ENCODE measurements around the gene MAP3K13. TPM values are rescaled to one million over a fixed set of nuclear protein-coding genes. Genes with fewer than 3 reads are reported as not detected.

The MAP3K13 gene
- total and polyA plus RNA-seq, 7 donors = 21.7 to 64.7 (median 26.0) TPM

- H3K4me3 ChIP-seq = no peak overlapping the region
- intact Hi-C loops (cut with DNase I) = no loop called here
- H3K36me3 ChIP-seq = no peaks in the 10 kb centered on the region
- WGBS, 2 donors = 27 to 77% methylated on average over 4 of the region's 4 CpGs
- H3K9me3 ChIP-seq = no peaks in the 10 kb centered on the region
- H3K27ac ChIP-seq = no peak overlapping the region
- DNase-seq = no peak
- H3K27me3 ChIP-seq = no peaks in the 10 kb centered on the region
- no peak for TF ChIP-seq EP300 (IDR thresholded peaks at IDR 0.05)
- no peak for TF ChIP-seq CTCF (IDR thresholded peaks at IDR 0.05)
- TF ChIP-seq POLR2AphosphoS5 (IDR thresholded peaks at IDR 0.05) = no peak
- TF ChIP-seq POLR2A (IDR thresholded peaks at IDR 0.05) = no peak
- H3K4me1 ChIP-seq = peaks cover 0 to 10% (median 2%) of the 10 kb centered on the region in 4 donors
These were observed 59.7 kb downstream of the MAP3K13 start for GRCh38 chr3:185422677-185423076.

- peaks cover 0 to 10% (median 2%) of the 10 kb centered on the region in 4 donors for H3K4me1 ChIP-seq
- no peaks in the 10 kb centered on the region for H3K9me3 ChIP-seq
- no peak for TF ChIP-seq POLR2AphosphoS5 (IDR thresholded peaks at IDR 0.05)
- TF ChIP-seq CTCF (IDR thresholded peaks at IDR 0.05) = no peak
- no peak for TF ChIP-seq EP300 (IDR thresholded peaks at IDR 0.05)
- TF ChIP-seq POLR2A (IDR thresholded peaks at IDR 0.05) = no peak
- intact Hi-C loops (cut with DNase I) = no loop called here
- no peak overlapping the region for H3K4me3 ChIP-seq
- H3K36me3 ChIP-seq = no peaks in the 10 kb centered on the region
- no peak overlapping the region for H3K27ac ChIP-seq
- 30 to 61% methylated on average over 3 of the region's 3 CpGs for WGBS, 2 donors
- no peak for DNase-seq
- H3K27me3 ChIP-seq = no peaks in the 10 kb centered on the region
These were observed 60.2 kb downstream of the MAP3K13 start for GRCh38 chr3:185423178-185423577.

GRCh38 chr3:185424435-185424834 lies 61.5 kb downstream of the MAP3K13 start:
- WGBS, 2 donors = 59 to 78% methylated on average over 1 of the region's 1 CpG
- Histone ChIP-seq H3K36me3 (peaks cover 0 to 9% (median 0%) of the 10 kb centered on the region in 4 donors), H3K4me3 (no peak overlapping the region), H3K27me3 (no peaks in the 10 kb centered on the region), H3K4me1 (peaks cover 0 to 10% (median 2%) of the 10 kb centered on the region in 4 donors), H3K27ac (no peak overlapping the region), H3K9me3 (no peaks in the 10 kb centered on the region)
- DNase-seq = no peak
- TF ChIP-seq POLR2AphosphoS5 (IDR thresholded peaks at IDR 0.05) = no peak
- TF ChIP-seq EP300 (IDR thresholded peaks at IDR 0.05) = no peak
- TF ChIP-seq POLR2A (IDR thresholded peaks at IDR 0.05) = no peak
- no peak for TF ChIP-seq CTCF (IDR thresholded peaks at IDR 0.05)
- intact Hi-C loops (cut with DNase I) = no loop called here

- peaks cover 0 to 12% (median 0%) of the 10 kb centered on the region in 4 donors for H3K36me3 ChIP-seq
- WGBS, 2 donors = 93% methylated on average over 4 of the region's 4 CpGs
- no peaks in the 10 kb centered on the region for H3K27me3 ChIP-seq
- no peak overlapping the region for H3K27ac ChIP-seq
- H3K9me3 ChIP-seq = no peaks in the 10 kb centered on the region
- intact Hi-C loops (cut with DNase I) = no loop called here
- H3K4me1 ChIP-seq = no peaks in the 10 kb centered on the region
- no peak overlapping the region for H3K4me3 ChIP-seq
- no peak for DNase-seq
- no peak for TF ChIP-seq POLR2A (IDR thresholded peaks at IDR 0.05)
- TF ChIP-seq EP300 (IDR thresholded peaks at IDR 0.05) = no peak
- TF ChIP-seq POLR2AphosphoS5 (IDR thresholded peaks at IDR 0.05) = no peak
- TF ChIP-seq CTCF (IDR thresholded peaks at IDR 0.05) = no peak
These were observed 67.4 kb downstream of the MAP3K13 start for GRCh38 chr3:185430375-185430774.

Measured in sigmoid colon (tissue), 7 donors.